IMR-90 (cell line): ENCODE data around the gene KMT2A. TPM values are rescaled to one million over a fixed set of nuclear protein-coding genes. Genes with fewer than 3 reads are reported as not detected.
A peak's percentile ranks its signal among the peaks of the same experiment; 100 is the strongest.

Experiments used
- ATAC-seq: fragments of 200-7000 bp; cut with Tn5 transposase; 2 replicates; pipeline ENCODE4 v1.9.1; 2020; ENCODE audit warnings: low read depth, mild to moderate bottlenecking, moderate library complexity
- BruUV-seq: library from RNA; stranded (reverse); fragments of 400-500 nt; replicated peaks from 2 replicates; lab custom pipeline; 2021; lab: Mats Ljungman, UMichigan
- CTCF ChIA-PET: fragments of 300-600 bp; formaldehyde crosslinking; extraction: SDS; loops from one replicate; lab custom pipeline; 2021; ENCODE audit warnings: antibody characterized with exemption; lab: Yijun Ruan, JAX
- POLR2A ChIA-PET: fragments of 300-600 bp; sonication (Branson Sonifier 250); formaldehyde crosslinking; loops from one replicate; lab custom pipeline; 2022; ENCODE audit warnings: antibody characterized with exemption; ENCODE audit not compliant: unreplicated experiment; lab: Charles Lee
- DNase-seq: peaks from one replicate; pipeline ENCODE4 v3.0.0; 2013
- H2AFZ ChIP-seq: replicated peaks from 2 replicates; pipeline ENCODE3; 2013; ENCODE audit warnings: low read length, mild to moderate bottlenecking; ENCODE audit not compliant: poor library complexity
- H2AK5ac ChIP-seq: 2 replicates; pipeline ENCODE4 v1.6.1; 2013; ENCODE audit warnings: low read depth, low read length, inconsistent platforms
- H2AK9ac ChIP-seq: replicated peaks from 2 replicates; pipeline ENCODE3; 2013; ENCODE audit warnings: mild to moderate bottlenecking, low read depth, low read length, moderate library complexity; ENCODE audit not compliant: poor library complexity
- H2BK120ac ChIP-seq: 2 replicates; pipeline ENCODE4 v1.6.1; 2013; ENCODE audit warnings: low read depth, low read length, inconsistent platforms
- H2BK15ac ChIP-seq: 3 replicates; pipeline ENCODE4 v1.6.1; 2013; ENCODE audit warnings: low read depth, low read length, inconsistent platforms
- H2BK20ac ChIP-seq: 2 replicates; pipeline ENCODE4 v1.6.1; 2013; ENCODE audit warnings: low read depth, mild to moderate bottlenecking, inconsistent platforms, low read length, moderate library complexity
- H2BK5ac ChIP-seq: 2 replicates; pipeline ENCODE4 v1.6.1; 2013; ENCODE audit warnings: mild to moderate bottlenecking, low read depth, low read length, inconsistent platforms; ENCODE audit not compliant: poor library complexity, severe bottlenecking
- H3K14ac ChIP-seq: replicated peaks from 2 replicates; pipeline ENCODE4 v1.6.1; 2013; ENCODE audit warnings: low read depth, low read length, inconsistent platforms
- H3K18ac ChIP-seq: 2 replicates; pipeline ENCODE4 v1.6.1; 2013; ENCODE audit warnings: low read depth, low read length, control low read depth
- H3K23ac ChIP-seq: 2 replicates; pipeline ENCODE4 v1.6.1; 2013; ENCODE audit warnings: low read depth, low read length, inconsistent platforms
- H3K27ac ChIP-seq: 2 replicates; pipeline ENCODE4 v1.5.1; 2013; ENCODE audit warnings: mild to moderate bottlenecking, control low read depth, low read length; ENCODE audit not compliant: insufficient read depth
- H3K27me3 ChIP-seq: 2 replicates; pipeline ENCODE4 v1.6.1; 2013; ENCODE audit warnings: low read length; ENCODE audit not compliant: control insufficient read depth, insufficient read depth
- H3K36me3 ChIP-seq: 2 replicates; pipeline ENCODE4 v1.6.1; 2013; ENCODE audit warnings: low read length, mixed read lengths; ENCODE audit not compliant: control insufficient read depth, insufficient read depth
- H3K4ac ChIP-seq: 2 replicates; pipeline ENCODE4 v1.6.1; 2013; ENCODE audit warnings: low read depth, low read length, inconsistent platforms
- H3K4me1 ChIP-seq: 2 replicates; pipeline ENCODE4 v1.6.1; 2013; ENCODE audit warnings: low read length, mixed read lengths; ENCODE audit not compliant: control insufficient read depth, insufficient read depth
- H3K4me2 ChIP-seq: 2 replicates; pipeline ENCODE4 v1.6.1; 2013; ENCODE audit warnings: low read depth, mild to moderate bottlenecking, control low read depth, low read length, moderate library complexity
- H3K4me3 ChIP-seq: 2 replicates; pipeline ENCODE4 v1.5.1; 2013; ENCODE audit warnings: low read depth, mild to moderate bottlenecking, control low read depth, low read length, moderate library complexity; ENCODE audit not compliant: insufficient read depth
- H3K56ac ChIP-seq: 2 replicates; pipeline ENCODE4 v1.6.1; 2013; ENCODE audit warnings: low read length, inconsistent platforms; ENCODE audit not compliant: insufficient read depth; ENCODE audit errors: extremely low read depth
- H3K79me1 ChIP-seq, 2 experiments: 2 replicates each; pipeline ENCODE4 v1.6.1; 2013; ENCODE audit warnings: low read length in 2 of 2, inconsistent platforms in 1 of 2, low read depth in 1 of 2
- H3K9ac ChIP-seq: 2 replicates; pipeline ENCODE4 v1.6.1; 2013; ENCODE audit warnings: low read depth, low read length, control low read depth
- H3K9me1 ChIP-seq: 2 replicates; pipeline ENCODE4 v1.6.1; 2013; ENCODE audit warnings: low read length, inconsistent platforms; ENCODE audit not compliant: insufficient read depth
- H3K9me3 ChIP-seq: 2 replicates; pipeline ENCODE4 v1.6.1; 2013; ENCODE audit warnings: low read length; ENCODE audit not compliant: control insufficient read depth, insufficient read depth
- H4K20me1 ChIP-seq: 2 replicates; pipeline ENCODE4 v1.6.1; 2013; ENCODE audit warnings: low read length, inconsistent platforms; ENCODE audit not compliant: insufficient read depth
- H4K5ac ChIP-seq: 2 replicates; pipeline ENCODE4 v1.6.1; 2013; ENCODE audit warnings: mild to moderate bottlenecking, low read depth, low read length, control low read depth
- H4K8ac ChIP-seq, 2 experiments: 2 replicates each; pipeline ENCODE4 v1.6.1; 2013; ENCODE audit warnings: low read depth in 2 of 2, low read length in 2 of 2, control low read depth in 1 of 2, inconsistent platforms in 1 of 2
- H4K91ac ChIP-seq: 2 replicates; pipeline ENCODE4 v1.6.1; 2013; ENCODE audit warnings: low read depth, low read length, inconsistent platforms; ENCODE audit not compliant: insufficient read depth
- BHLHE40 ChIP-seq: fragments of 150-350 bp; IDR thresholded peaks from 2 replicates; pipeline ENCODE4 v1.6.1; 2016; ENCODE audit warnings: mild to moderate bottlenecking, low read depth, low read length
- MAFK ChIP-seq: IDR thresholded peaks from 2 replicates; pipeline ENCODE4 v1.6.1; 2012; ENCODE audit warnings: low read depth, low read length, improper control_type of control experiment
- MAZ ChIP-seq: IDR thresholded peaks from 2 replicates; pipeline ENCODE4 v1.6.1; 2012; ENCODE audit warnings: low read depth, mild to moderate bottlenecking, low read length, improper control_type of control experiment, moderate library complexity, borderline replicate concordance
- MXI1 ChIP-seq: IDR thresholded peaks from 2 replicates; pipeline ENCODE4 v1.6.1; 2012; ENCODE audit warnings: low read depth, mild to moderate bottlenecking, low read length, moderate library complexity, borderline replicate concordance
- NFE2L2 ChIP-seq: fragments of 150-350 bp; IDR thresholded peaks from 2 replicates; pipeline ENCODE4 v1.6.1; 2016; ENCODE audit warnings: low read depth, mild to moderate bottlenecking, low read length
- RAD21 ChIP-seq: IDR thresholded peaks from 2 replicates; pipeline ENCODE4 v1.6.1; 2012; ENCODE audit warnings: low read length, improper control_type of control experiment
- RCOR1 ChIP-seq: IDR thresholded peaks from 2 replicates; pipeline ENCODE4 v1.6.1; 2012; ENCODE audit warnings: mild to moderate bottlenecking, low read length, improper control_type of control experiment; ENCODE audit not compliant: insufficient replicate concordance
- WGBS, 2 experiments: methylation state at CpG; one replicate each; pipeline versions ENCODE4 v1.1.5 to v1.1.7; 2013; ENCODE audit warnings: missing lambda C conversion rate in 2 of 2; ENCODE audit not compliant: insufficient read length in 1 of 2; ENCODE audit errors: extremely low coverage in 2 of 2; 5-methylcytosine and 5-hydroxymethylcytosine counted together
- dilution Hi-C: fragments of 300-500 bp; cut with HindIII; formaldehyde crosslinking; loops from one replicate; pipeline ENCODE4 v1.14.3; 2018; ENCODE audit warnings: low sequenced_read_pairs; ENCODE audit not compliant: unreplicated experiment
- in situ Hi-C: fragments of 300-500 bp; cut with MboI; formaldehyde crosslinking; loops from 3 replicates; pipeline ENCODE4 v1.14.3; 2019; ENCODE audit warnings: low sequenced_read_pairs, inconsistent platforms, mixed read lengths
- intact Hi-C: fragments of 100-400 bp; cut with micrococcal nuclease; formaldehyde crosslinking; loops from 2 replicates; pipeline ENCODE4 v1.10.0; 2022
- polyA plus RNA-seq, 3 experiments: library from polyadenylated mRNA; depleted of rRNA; stranded (reverse); fragments of >200 nt; gene quantifications; 2 replicates each; pipeline ENCODE4 v1.2.3, GENCODE V29; 2012; ENCODE audit warnings: low replicate concordance in 1 of 3
- total RNA-seq: library from RNA; depleted of rRNA; stranded (reverse); fragments of >200 nt; gene quantifications from 2 replicates; pipeline ENCODE4 v1.2.3, GENCODE V29; 2012

KMT2A gene
- total and polyA plus RNA-seq, 2 of the 4 experiments (the other 2 are of a cell fraction) = 18.2 to 21.1 TPM

GRCh38 chr11:118484405-118484804 lies 48.1 kb downstream of the KMT2A start:
- Histone ChIP-seq H3K14ac (no peak overlapping the region), H3K4me3 (no peak overlapping the region), H4K8ac (no peak overlapping the region), H2AK5ac (no peak overlapping the region), H4K91ac (no peak overlapping the region), H3K9ac (no peak overlapping the region), H2BK120ac (no peak overlapping the region), H3K4me1 (no peaks in the 10 kb centered on the region), H3K56ac (no peak overlapping the region), H3K27ac (no peak overlapping the region), H3K9me3 (no peaks in the 10 kb centered on the region), H2BK5ac (no peak overlapping the region), H3K4ac (no peak overlapping the region), H4K20me1 (no peaks in the 10 kb centered on the region), H4K5ac (no peak overlapping the region), H3K27me3 (no peaks in the 10 kb centered on the region), H3K18ac (no peak overlapping the region), H2AK9ac (no peak overlapping the region), H2BK15ac (no peak overlapping the region), H2BK20ac (no peak overlapping the region), H3K4me2 (no peak overlapping the region), H2AFZ (no peak overlapping the region), H3K36me3 (peaks cover 36% of the 10 kb centered on the region), H3K9me1 (no peaks in the 10 kb centered on the region), H3K23ac (no peak overlapping the region), H3K79me1 (peaks cover 0 to 3% of the 10 kb centered on the region in 2 experiments; a peak in 2 of 4 replicates)
- no peak for DNase-seq
- TF ChIP-seq RCOR1 (no peak), BHLHE40 (no peak), MAZ (no peak), NFE2L2 (no peak), MXI1 (no peak), RAD21 (no peak), MAFK (peak; percentile 57)
- POLR2A ChIA-PET = no interaction called here
- in situ Hi-C loops (no loop called here), intact Hi-C loops (no loop called here), dilution Hi-C loops (no loop called here)
- CTCF ChIA-PET = no interaction called here
- ATAC-seq = no peak
- no TSS peak for BruUV-seq
- WGBS, 2 experiments = no CpG with 5 or more reads among the region's 3 CpGs
